Fibroblast of the aortic adventitia (primary cell): ENCODE measurements around the gene PIK3CG. TPM values are rescaled to one million over a fixed set of nuclear protein-coding genes. Genes with fewer than 3 reads are reported as not detected.

Source experiments
- DNase-seq: peaks from one replicate; pipeline ENCODE4 v3.0.0-alpha.2; 2010; ENCODE audit warnings: low read depth
- H3K4me3 ChIP-seq: 2 replicates; pipeline ENCODE4 v1.5.1; 2011; ENCODE audit warnings: low read depth, mild to moderate bottlenecking, control low read depth, low read length, moderate library complexity
- CTCF ChIP-seq: IDR thresholded peaks from 2 replicates; pipeline ENCODE4 v1.5.1; 2011; ENCODE audit warnings: mild to moderate bottlenecking, low read length, control low read depth, inconsistent platforms; ENCODE audit not compliant: insufficient read depth
- total RNA-seq: library from RNA; depleted of rRNA; stranded (reverse); fragments of >200 nt; gene quantifications from 2 replicates; pipeline ENCODE4 v1.2.3, GENCODE V29; 2012; ENCODE audit warnings: low replicate concordance

PIK3CG gene
- total RNA-seq: 0.08 TPM in 1 of 2 replicates, not detected in the other

DNA sequence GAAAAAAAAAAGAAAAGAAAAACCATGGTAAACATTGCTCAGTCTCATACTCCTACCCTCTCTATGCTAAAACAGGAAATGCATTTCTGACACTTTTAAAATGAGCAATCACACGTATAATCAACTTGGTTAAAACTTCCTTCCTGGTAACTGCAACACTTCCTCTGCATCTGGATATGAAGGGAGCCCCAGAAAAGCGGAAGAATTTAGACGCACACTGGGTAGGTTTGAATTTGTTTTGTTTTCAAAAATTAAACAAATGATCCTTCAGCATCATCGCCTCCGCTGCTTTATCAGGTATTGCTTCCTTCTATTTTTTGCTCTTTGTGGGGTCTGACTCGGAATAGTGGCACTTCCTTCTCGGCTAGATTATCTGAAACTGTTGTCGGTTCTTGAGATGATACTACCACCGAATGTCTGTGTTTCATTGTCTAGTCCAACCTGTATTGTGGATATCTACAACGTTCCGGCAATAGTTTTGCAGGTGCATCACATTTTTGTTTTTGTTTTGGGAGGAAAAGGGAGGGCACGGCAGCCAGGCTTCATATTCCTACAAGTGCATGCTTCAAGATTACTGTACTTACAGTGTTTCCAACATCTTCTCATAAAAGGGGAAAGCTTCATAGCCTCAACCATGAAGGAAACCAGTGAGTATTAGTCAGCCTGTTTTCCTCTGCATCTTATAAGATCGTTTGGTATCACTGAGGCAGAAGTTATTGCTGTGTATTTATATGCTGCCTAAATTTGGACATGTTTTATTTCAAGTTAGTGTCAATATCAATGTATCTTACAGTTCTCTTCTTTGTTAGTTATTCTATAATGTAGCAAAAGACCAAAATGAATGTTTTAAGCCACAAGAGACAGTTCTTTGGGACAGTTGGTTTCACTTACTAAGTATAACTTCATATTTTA, at the start of gene PIK3CG:
TSS of gene PIK3CG (plus strand) at position 153 of the 912 bp plus-strand sequence. CDS start 2,280 bp downstream, outside the sequence.
- DNase-seq: no peak
- no peak within 1 kb of the TSS for H3K4me3 ChIP-seq
- no peak for TF ChIP-seq CTCF

- TF ChIP-seq CTCF: no peak
- DNase-seq: no peak
- H3K4me3 ChIP-seq: no peak overlapping the region
Observed at GRCh38 chr7:106817098-106817497, 48.0 kb upstream of the PIK3CG start.

DNA sequence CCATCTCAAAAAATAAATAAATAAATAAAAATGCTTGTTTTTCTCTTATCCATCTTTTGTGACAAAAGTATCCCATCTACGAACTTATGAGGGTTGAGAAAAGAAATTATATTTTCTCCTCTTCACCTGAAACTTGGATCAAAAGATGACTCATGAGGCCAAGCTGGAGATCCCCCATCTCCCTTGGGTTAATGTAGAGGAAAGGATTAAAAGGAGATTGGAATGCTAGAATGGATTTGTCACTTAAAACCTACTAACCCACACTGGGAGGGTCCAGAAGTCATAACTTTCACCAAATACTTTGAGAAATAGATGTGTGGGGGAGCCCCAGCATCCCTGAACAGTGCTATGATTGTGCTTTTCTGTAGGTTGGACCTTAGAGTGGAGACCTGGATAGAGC, 46.3 kb upstream of the PIK3CG start:
- DNase-seq: no peak
- TF ChIP-seq CTCF: no peak
- H3K4me3 ChIP-seq: no peak overlapping the region

GRCh38 chr7:106819546-106819945, 45.5 kb upstream of the PIK3CG start:
- no peak for DNase-seq
- H3K4me3 ChIP-seq: no peak overlapping the region
- TF ChIP-seq CTCF: no peak

DNA sequence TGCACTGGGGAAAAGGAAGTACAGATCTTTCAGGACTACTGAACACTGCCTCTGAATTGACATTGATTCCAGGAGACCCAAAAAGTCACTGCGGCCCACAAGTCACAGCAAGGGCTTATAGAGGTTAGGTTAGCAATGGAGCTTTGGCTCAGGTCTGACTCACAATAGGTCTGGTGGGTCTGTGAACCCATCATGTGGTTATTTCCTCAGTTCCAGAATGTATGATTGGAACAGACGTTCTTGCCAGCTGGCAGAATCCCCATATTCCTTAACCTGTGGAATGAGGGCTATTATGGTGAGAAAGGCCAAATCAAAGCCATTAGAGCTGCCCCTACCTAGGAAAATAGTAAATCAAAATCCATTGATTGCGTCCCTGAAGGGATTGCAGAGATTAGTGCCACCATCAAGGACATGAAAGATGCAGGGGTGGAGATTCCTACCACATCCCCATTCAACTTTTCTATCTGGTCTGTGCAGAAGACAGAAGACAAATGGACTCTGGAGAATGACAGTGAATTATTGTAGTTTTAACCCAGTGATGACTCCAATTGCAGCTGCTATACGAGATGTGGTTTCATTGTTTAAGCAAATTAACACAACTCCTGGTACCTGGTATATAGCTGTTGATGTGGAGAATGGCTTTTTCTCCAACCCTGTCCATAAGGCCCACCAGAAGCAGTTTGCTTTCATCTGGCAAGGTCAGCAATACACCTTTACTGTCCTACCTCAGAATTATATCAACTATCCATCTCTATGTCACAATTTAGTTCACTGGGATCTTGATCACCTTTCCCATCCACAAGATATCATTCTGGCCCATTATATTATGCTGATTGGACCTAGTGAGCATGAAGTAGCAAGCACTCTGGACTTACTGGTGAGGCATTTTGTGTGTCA, 44.5 kb upstream of the PIK3CG start:
- TF ChIP-seq CTCF: no peak
- DNase-seq: no peak
- H3K4me3 ChIP-seq: no peak overlapping the region

DNA sequence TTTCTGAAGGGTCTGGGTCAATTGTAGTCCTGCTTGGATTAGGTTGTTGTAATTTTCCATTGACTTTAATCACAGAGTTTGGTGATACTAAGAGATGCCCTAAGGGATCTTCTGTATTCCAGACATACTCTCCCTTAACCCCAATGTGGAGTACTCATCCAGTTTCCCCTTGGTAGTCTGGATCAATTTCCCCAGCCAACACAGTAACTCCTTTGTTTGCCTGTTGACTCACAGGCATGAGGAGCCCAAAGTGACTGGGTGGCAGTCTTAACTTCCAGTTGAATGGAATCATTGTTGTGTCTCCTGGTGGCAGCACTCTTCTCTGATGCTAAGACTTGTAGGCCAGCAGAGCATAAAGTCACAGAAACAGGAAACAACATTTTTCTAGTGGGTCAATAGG, 41.5 kb upstream of the PIK3CG start:
- no peak for DNase-seq
- H3K4me3 ChIP-seq: no peak overlapping the region
- TF ChIP-seq CTCF: no peak
